ENCODE data around the gene TTC4. TPM values are rescaled to one million over a fixed set of nuclear protein-coding genes. Genes with fewer than 3 reads are reported as not detected.

Gene TTC4
- total RNA-seq, 1 donor from 2014 or later, result 16.4 TPM

GRCh38 chr1:54787604-54788003 is 71.9 kb downstream of the TTC4 start:
- no peak for TF ChIP-seq CTCF (IDR thresholded peaks at IDR 0.05)
- no peaks in the 10 kb centered on the region for H3K9me3 ChIP-seq

DNA sequence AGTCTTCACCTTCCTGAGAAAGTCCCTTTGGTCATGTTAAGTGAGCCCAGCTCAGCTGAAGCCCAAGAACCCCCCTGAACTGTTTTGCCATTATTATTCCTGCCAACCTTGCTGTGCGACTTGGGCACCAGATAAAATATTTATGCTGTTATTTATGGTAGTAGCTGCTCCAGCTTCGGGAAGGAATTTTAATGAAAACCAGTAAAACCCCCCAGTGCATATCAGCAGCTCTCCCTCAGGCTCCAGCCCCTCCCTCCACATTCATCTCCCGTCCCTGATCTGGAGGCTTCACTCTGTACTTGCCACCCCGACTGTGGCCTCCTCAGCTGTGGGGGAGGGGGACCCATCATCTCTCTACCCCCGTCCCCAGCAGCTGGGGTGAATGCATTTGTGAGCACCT is 72.8 kb downstream of the TTC4 start:
- H3K9me3 ChIP-seq, result no peaks in the 10 kb centered on the region
- TF ChIP-seq CTCF (IDR thresholded peaks at IDR 0.05), result no peak
- no peaks in the 10 kb centered on the region for H3K27me3 ChIP-seq
- H3K4me1 ChIP-seq, result no peaks in the 10 kb centered on the region
- H3K4me3 ChIP-seq, result no peak overlapping the region
- no peaks in the 10 kb centered on the region for H3K36me3 ChIP-seq
- intact Hi-C loops (cut with DNase I), result no loop called here
- no peak overlapping the region for H3K27ac ChIP-seq
- DNase-seq (no peak), ATAC-seq (no peak)

More at GRCh38 chr1:54787604-54788003, 71.9 kb downstream of the TTC4 start:
- DNase-seq, result no peak
- Histone ChIP-seq H3K4me1 (no peaks in the 10 kb centered on the region), H3K4me3 (no peak overlapping the region), H3K27me3 (no peaks in the 10 kb centered on the region), H3K36me3 (no peaks in the 10 kb centered on the region), H3K27ac (no peak overlapping the region)
- ATAC-seq, result peak; percentile 15
- intact Hi-C loops (cut with DNase I), result no loop called here

DNA sequence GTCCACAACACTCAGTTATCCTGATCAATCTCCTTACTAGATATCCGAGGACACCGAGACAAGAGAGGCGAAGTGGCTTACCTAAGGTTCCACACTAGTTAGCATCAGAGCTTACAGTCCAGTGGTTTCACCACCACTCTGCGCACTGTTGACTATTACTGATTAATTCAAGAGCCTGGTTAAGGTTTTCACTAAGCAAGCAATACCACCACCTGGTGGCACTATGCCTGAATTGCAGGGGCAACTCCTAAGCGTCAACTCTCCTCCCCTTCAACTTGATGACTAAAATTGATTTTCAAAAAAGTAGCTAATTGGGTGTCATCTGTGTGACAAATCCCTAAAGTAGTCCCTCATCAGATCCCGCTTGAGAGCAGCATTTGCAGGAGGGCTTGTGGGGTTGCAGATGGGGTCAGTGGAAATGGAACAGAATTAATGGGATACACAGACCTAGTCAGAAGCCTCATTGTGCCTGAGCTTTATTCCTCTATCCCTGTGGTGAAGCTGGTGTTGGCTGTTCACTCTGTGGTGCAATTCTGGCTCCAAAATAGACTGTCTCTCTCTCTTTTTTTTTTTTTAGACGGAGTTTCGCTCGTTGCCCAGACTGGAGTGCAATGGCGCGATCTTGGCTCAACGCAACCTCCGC is 76.3 kb downstream of the TTC4 start:
- Histone ChIP-seq H3K9me3 (no peaks in the 10 kb centered on the region), H3K4me3 (no peak overlapping the region), H3K4me1 (no peaks in the 10 kb centered on the region), H3K27me3 (no peaks in the 10 kb centered on the region), H3K27ac (no peak overlapping the region), H3K36me3 (no peaks in the 10 kb centered on the region)
- DNase-seq (no peak), ATAC-seq (no peak)
- intact Hi-C loops (cut with DNase I), result no loop called here
- peak; percentile 49 for TF ChIP-seq CTCF (IDR thresholded peaks at IDR 0.05)

Other genes with a start within 250 kb of the TTC4 start
- 5.0 TPM for gene ACOT11, start 167.6 kb upstream of the TTC4 start, total RNA-seq
- gene FAM151A, start 92.3 kb upstream of the TTC4 start, total RNA-seq, result not detected
- 3.6 TPM for gene MROH7, start 74.1 kb upstream of the TTC4 start, total RNA-seq
- gene PARS2, start 48.7 kb downstream of the TTC4 start, total RNA-seq, result 3.5 TPM
- gene TTC22, start 85.5 kb downstream of the TTC4 start, total RNA-seq, result 7.1 TPM
- 749 TPM for gene DHCR24, start 171.3 kb downstream of the TTC4 start, total RNA-seq